Cardiac muscle cell (in vitro differentiated cells and primary cell): ENCODE measurements around the gene CD46. TPM values are rescaled to one million over a fixed set of nuclear protein-coding genes. Genes with fewer than 3 reads are reported as not detected.

ENCODE experiments used
- DNase-seq, 2 donors: peaks; one replicate each; pipeline versions ENCODE4 v3.0.0 to v3.0.0-alpha.2; 2010 to 2017; ENCODE audit warnings: low read depth in 1 of 2, low spot score in 1 of 2
- H3K27ac ChIP-seq: fragments of 200-600 bp; sonication (generic); 2 replicates; pipeline ENCODE4 v1.5.1; 2016
- H3K27me3 ChIP-seq: fragments of 200-600 bp; sonication (generic); 2 replicates; pipeline ENCODE4 v1.6.0; 2016; ENCODE audit warnings: control low read depth
- H3K36me3 ChIP-seq: fragments of 200-600 bp; sonication (generic); 2 replicates; pipeline ENCODE4 v1.5.1; 2016; ENCODE audit warnings: control low read depth
- H3K4me1 ChIP-seq: fragments of 200-600 bp; sonication (generic); 2 replicates; pipeline ENCODE4 v1.8.1; 2017; ENCODE audit warnings: low read depth, mild to moderate bottlenecking, mixed run types
- H3K4me3 ChIP-seq: fragments of 200-600 bp; sonication (generic); 2 replicates; pipeline ENCODE4 v1.5.1; 2016; ENCODE audit warnings: mild to moderate bottlenecking
- H3K9me3 ChIP-seq: fragments of 200-600 bp; sonication (generic); 2 replicates; pipeline ENCODE4 v1.5.1; 2017; ENCODE audit warnings: low read depth, mild to moderate bottlenecking, control low read depth
- polyA plus RNA-seq: library from polyadenylated mRNA; unstranded; fragments of >200 nt; fragmentation: Nextera tagmentation; extraction: Ambion mirVana; gene quantifications from 2 replicates; pipeline ENCODE4 v1.2.1, GENCODE V29; 2016
- total RNA-seq: library from RNA; depleted of rRNA; stranded (reverse); fragments of >200 nt; gene quantifications from 2 replicates; pipeline ENCODE4 v1.2.3, GENCODE V29; 2016
- TF ChIP-seq, protein P1 (sequence below): IDR thresholded peaks from 2 replicates; pipeline ENCODE4 v1.5.1; 2012; ENCODE audit warnings: low read depth, mild to moderate bottlenecking, low read length

The CD46 gene
- total and polyA plus RNA-seq, 2 experiments from 2014 or later = 91.7 to 123 TPM

DNA sequence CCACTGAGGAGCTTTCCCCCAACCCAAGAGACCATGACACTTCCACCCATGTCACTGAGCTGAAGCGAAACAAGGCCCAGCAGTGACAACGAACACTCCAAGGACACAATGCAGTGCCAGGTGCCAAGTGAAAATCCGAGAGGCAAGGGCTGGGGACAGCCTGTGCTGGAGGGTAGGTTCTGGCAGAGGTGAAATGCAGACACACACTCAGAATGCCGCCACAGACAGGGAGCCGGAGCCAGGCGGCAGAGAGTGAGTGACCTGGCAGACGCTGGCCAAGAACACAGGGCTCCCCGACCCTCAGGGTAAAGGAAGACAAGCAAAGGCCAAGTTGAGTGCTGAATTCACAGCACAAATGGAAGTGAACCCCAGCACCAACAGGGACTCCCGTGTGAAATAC lies 78.9 kb downstream of the CD46 start:
- no peaks in the 10 kb centered on the region for H3K4me1 ChIP-seq
- H3K27ac ChIP-seq = no peak overlapping the region
- H3K36me3 ChIP-seq = no peaks in the 10 kb centered on the region
- TF ChIP-seq, protein P1, sequence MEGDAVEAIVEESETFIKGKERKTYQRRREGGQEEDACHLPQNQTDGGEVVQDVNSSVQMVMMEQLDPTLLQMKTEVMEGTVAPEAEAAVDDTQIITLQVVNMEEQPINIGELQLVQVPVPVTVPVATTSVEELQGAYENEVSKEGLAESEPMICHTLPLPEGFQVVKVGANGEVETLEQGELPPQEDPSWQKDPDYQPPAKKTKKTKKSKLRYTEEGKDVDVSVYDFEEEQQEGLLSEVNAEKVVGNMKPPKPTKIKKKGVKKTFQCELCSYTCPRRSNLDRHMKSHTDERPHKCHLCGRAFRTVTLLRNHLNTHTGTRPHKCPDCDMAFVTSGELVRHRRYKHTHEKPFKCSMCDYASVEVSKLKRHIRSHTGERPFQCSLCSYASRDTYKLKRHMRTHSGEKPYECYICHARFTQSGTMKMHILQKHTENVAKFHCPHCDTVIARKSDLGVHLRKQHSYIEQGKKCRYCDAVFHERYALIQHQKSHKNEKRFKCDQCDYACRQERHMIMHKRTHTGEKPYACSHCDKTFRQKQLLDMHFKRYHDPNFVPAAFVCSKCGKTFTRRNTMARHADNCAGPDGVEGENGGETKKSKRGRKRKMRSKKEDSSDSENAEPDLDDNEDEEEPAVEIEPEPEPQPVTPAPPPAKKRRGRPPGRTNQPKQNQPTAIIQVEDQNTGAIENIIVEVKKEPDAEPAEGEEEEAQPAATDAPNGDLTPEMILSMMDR = no peak
- no peak for DNase-seq
- H3K9me3 ChIP-seq = no peaks in the 10 kb centered on the region
- H3K4me3 ChIP-seq = no peak overlapping the region
- H3K27me3 ChIP-seq = no peaks in the 10 kb centered on the region

DNA sequence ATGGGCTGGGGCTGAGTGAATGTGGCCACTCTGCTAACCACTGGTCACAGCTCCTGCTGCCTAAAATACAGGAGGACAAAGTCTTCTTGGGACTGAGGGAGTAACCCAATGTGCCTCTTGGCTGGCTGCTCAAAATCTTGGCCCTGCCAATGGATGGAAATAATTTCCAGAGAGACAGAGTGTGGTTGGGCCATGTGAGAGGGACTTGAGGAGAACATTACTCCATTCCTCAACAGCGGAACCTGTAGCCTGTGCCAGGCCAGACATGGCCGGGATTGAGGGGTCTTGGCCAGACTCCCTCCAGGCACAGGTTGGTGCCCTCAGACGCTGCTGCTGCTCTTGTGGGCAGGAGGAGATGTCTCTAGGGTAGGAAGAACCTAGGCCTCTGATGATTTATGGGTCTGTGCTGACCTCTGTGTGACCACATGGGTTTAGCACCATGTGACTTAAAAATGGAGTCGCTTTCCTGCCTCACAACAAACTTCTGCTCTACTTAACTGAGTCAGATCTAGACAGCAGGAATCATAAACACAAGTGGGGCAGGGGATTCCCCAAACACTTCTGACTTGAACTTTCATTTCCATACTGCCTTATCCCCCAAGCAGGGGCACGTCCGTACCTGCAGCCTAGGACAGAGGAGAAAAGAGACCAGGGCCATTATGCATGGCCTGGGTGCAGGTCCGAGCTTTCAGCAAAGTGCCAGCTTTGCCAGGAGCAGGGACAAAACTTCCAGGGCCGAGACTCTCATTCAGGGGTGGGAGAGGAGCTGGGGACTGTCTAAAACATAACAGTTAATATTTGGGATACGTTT lies 79.9 kb downstream of the CD46 start:
- H3K4me3 ChIP-seq = no peak overlapping the region
- TF ChIP-seq, protein P1 = no peak
- no peak for DNase-seq
- H3K4me1 ChIP-seq = no peaks in the 10 kb centered on the region
- H3K27ac ChIP-seq = no peak overlapping the region
- H3K36me3 ChIP-seq = no peaks in the 10 kb centered on the region
- H3K27me3 ChIP-seq = no peaks in the 10 kb centered on the region
- no peaks in the 10 kb centered on the region for H3K9me3 ChIP-seq

DNA sequence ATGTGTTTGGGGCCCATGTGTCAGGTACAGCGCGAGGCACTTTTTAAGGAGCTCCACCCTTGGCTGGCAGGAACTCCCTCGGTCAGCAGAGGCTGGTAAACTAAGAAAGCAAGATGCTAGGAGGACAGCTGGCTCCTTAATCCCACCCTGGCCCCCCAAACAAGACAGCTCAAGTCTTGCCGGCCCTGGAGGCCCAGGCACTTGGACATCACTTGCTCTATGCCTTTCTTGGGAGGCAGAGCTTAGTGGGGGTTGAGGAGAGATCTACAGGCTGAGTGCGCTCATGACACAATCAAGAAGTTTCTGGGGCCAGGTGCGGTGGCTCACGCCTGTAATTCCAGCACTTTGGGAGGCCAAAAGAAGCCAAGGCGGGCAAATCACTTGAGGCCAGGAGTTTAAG lies 80.9 kb downstream of the CD46 start:
- DNase-seq = no peak
- TF ChIP-seq, protein P1 = no peak
- no peaks in the 10 kb centered on the region for H3K9me3 ChIP-seq
- H3K4me3 ChIP-seq = no peak overlapping the region
- no peaks in the 10 kb centered on the region for H3K27me3 ChIP-seq
- no peak overlapping the region for H3K27ac ChIP-seq
- no peaks in the 10 kb centered on the region for H3K36me3 ChIP-seq
- no peaks in the 10 kb centered on the region for H3K4me1 ChIP-seq

DNA sequence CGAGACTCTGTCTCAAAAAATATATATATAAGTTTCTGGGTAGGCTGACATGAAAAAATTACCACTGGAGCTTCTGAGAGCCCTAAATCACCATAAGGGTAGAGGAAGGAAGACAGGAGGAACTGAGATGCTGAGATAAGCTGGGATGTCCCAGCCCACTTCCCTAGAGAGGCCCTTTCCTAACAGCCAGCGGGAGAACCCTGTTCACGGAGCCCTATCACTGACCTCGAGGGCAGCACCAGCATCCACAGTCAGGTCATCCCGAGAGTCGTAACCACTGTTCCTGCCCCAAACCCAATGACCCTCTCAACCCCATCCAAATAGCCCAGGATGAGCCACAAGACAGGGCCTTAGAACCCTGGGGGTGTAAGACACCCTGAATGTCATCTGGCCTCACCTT lies 81.5 kb downstream of the CD46 start:
- Histone ChIP-seq H3K4me1 (no peaks in the 10 kb centered on the region), H3K9me3 (no peaks in the 10 kb centered on the region), H3K27me3 (no peaks in the 10 kb centered on the region), H3K27ac (no peak overlapping the region), H3K4me3 (no peak overlapping the region), H3K36me3 (no peaks in the 10 kb centered on the region)
- no peak for DNase-seq
- TF ChIP-seq, protein P1 = no peak

DNA sequence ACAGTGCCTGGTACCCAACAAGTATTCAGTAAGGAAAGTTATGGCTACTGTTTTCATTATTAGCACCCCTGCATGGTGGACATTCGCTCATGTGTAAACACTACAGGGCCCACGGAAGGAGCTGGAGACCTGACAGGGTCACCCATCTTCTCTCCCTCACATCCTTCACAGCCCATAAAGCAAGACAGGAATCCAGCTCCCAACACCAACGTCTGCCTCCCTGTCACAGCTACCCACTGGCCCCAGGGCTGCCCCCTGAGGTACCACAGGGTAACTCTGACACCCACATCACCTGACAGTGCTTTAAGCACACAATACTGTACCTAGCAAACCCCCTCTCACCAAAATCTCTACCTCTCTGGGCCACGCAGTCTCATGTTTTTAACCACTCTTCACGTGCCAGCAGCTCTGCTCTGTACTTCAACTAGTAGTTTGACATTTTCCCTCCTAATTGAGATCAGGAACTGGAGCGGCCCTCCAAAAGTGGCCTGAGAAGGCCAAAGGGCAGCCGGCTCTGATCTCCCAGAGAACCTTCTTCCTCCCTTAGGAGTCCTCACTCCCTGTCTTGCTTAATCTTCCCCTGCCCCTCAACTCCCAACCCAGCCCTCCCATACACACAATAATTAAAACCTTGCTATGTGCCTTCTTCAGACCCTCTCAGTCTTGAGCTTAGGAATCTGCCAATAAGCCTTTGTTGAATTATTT lies 82.3 kb downstream of the CD46 start:
- DNase-seq = no peak
- Histone ChIP-seq H3K4me1 (no peaks in the 10 kb centered on the region), H3K36me3 (no peaks in the 10 kb centered on the region), H3K9me3 (no peaks in the 10 kb centered on the region), H3K27ac (no peak overlapping the region), H3K27me3 (no peaks in the 10 kb centered on the region), H3K4me3 (no peak overlapping the region)
- TF ChIP-seq, protein P1 = no peak
